NB4 (cell line): ENCODE measurements around the gene PHLDB1.

Experiments
- DNase-seq: peaks from one replicate; pipeline ENCODE4 v3.0.0; 2010; ENCODE audit warnings: low read depth
- H3K4me3 ChIP-seq: one replicate; pipeline ENCODE4 v1.5.1; 2011; ENCODE audit warnings: mild to moderate bottlenecking, low read depth, low read length, moderate library complexity
- MYC ChIP-seq: IDR thresholded peaks from 2 replicates; pipeline ENCODE4 v1.6.1; 2011; ENCODE audit warnings: low read depth, low read length
- POLR2A ChIP-seq: IDR thresholded peaks from 2 replicates; pipeline ENCODE4 v1.6.1; 2011; ENCODE audit warnings: mild to moderate bottlenecking; ENCODE audit not compliant: insufficient read length; ENCODE audit errors: extremely low read depth
- TF ChIP-seq, protein P1 (sequence below): IDR thresholded peaks from one replicate; pipeline ENCODE4 v1.5.1; 2012; ENCODE audit warnings: low read depth, low read length
- TF ChIP-seq, protein P2 (sequence below): IDR thresholded peaks from 2 replicates; pipeline ENCODE4 v1.6.1; 2011; ENCODE audit warnings: low read depth, low read length

Gene PHLDB1

GRCh38 chr11:118652681-118653181, 45.3 kb downstream of the PHLDB1 start:
- DNase-seq, result no peak
- H3K4me3 ChIP-seq, result no peak overlapping the region
- TF ChIP-seq, protein P1, sequence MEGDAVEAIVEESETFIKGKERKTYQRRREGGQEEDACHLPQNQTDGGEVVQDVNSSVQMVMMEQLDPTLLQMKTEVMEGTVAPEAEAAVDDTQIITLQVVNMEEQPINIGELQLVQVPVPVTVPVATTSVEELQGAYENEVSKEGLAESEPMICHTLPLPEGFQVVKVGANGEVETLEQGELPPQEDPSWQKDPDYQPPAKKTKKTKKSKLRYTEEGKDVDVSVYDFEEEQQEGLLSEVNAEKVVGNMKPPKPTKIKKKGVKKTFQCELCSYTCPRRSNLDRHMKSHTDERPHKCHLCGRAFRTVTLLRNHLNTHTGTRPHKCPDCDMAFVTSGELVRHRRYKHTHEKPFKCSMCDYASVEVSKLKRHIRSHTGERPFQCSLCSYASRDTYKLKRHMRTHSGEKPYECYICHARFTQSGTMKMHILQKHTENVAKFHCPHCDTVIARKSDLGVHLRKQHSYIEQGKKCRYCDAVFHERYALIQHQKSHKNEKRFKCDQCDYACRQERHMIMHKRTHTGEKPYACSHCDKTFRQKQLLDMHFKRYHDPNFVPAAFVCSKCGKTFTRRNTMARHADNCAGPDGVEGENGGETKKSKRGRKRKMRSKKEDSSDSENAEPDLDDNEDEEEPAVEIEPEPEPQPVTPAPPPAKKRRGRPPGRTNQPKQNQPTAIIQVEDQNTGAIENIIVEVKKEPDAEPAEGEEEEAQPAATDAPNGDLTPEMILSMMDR, result no peak
- TF ChIP-seq POLR2A (no peak), MYC (no peak)
- TF ChIP-seq, protein P2, sequence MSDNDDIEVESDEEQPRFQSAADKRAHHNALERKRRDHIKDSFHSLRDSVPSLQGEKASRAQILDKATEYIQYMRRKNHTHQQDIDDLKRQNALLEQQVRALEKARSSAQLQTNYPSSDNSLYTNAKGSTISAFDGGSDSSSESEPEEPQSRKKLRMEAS, result no peak

GRCh38 chr11:118653684-118654390, 46.4 kb downstream of the PHLDB1 start:
- H3K4me3 ChIP-seq, result no peak overlapping the region
- TF ChIP-seq MYC, result no peak
- TF ChIP-seq, protein P1, result no peak
- no peak for TF ChIP-seq POLR2A
- TF ChIP-seq, protein P2, result no peak
- no peak for DNase-seq

GRCh38 chr11:118655486-118656190, 48.2 kb downstream of the PHLDB1 start:
- DNase-seq, result no peak
- TF ChIP-seq, protein P1, result no peak
- TF ChIP-seq MYC (no peak), POLR2A (no peak)
- TF ChIP-seq, protein P2, result no peak
- H3K4me3 ChIP-seq, result no peak overlapping the region

GRCh38 chr11:118656563-118657165, 49.2 kb downstream of the PHLDB1 start:
- no peak for DNase-seq
- no peak overlapping the region for H3K4me3 ChIP-seq
- TF ChIP-seq, protein P1, result no peak
- no peak for TF ChIP-seq POLR2A
- TF ChIP-seq, protein P2, result no peak
- TF ChIP-seq MYC, result no peak

DNA sequence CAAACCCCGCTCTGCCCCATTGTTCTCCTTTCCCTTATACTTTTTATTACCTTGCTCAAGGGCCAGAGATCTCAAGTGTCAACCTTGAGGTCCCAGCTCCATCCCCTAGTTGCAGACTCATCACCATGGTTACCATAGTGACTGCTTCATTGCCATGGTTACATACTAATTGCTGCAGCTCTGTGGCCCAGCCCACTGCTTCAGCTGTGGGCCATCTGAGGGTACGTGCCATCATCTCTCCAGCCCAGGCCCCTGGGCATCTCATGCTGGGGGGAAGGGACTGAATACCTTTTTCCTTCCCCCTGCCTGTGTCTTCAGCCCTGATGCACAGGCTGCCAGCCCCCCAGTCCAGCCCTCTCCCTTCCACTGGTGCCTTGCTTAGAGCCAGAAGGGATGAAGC, 49.8 kb downstream of the PHLDB1 start:
- H3K4me3 ChIP-seq, result no peak overlapping the region
- TF ChIP-seq, protein P2, result no peak
- no peak for TF ChIP-seq POLR2A
- TF ChIP-seq, protein P1, result no peak
- no peak for TF ChIP-seq MYC
- DNase-seq, result peak; percentile 16
